PC-9 (cell line): ENCODE results near the gene NT5DC3.

Experiments used
- CTCF ChIP-seq: fragments of 200-600 bp; sonication (generic); conservative IDR thresholded peaks from 2 replicates; pipeline ENCODE4 v1.6.1; 2017; ENCODE audit warnings: mixed run types, antibody characterized with exemption, mild to moderate bottlenecking, moderate library complexity
- EZH2 ChIP-seq: fragments of 200-600 bp; sonication (generic); IDR thresholded peaks from 2 replicates; pipeline ENCODE4 v1.8.0; 2017; ENCODE audit warnings: antibody characterized with exemption, low read depth

GRCh38 chr12:103852498-103852997 is 11.5 kb upstream of the NT5DC3 start:
- TF ChIP-seq CTCF (no peak), EZH2 (no peak)
